ENCODE results near the gene S100A4. TPM values are rescaled to one million over a fixed set of nuclear protein-coding genes. Genes with fewer than 3 reads are reported as not detected.

S100A4 gene
- polyA plus RNA-seq, 1 donor from 2014 or later: not detected

DNA sequence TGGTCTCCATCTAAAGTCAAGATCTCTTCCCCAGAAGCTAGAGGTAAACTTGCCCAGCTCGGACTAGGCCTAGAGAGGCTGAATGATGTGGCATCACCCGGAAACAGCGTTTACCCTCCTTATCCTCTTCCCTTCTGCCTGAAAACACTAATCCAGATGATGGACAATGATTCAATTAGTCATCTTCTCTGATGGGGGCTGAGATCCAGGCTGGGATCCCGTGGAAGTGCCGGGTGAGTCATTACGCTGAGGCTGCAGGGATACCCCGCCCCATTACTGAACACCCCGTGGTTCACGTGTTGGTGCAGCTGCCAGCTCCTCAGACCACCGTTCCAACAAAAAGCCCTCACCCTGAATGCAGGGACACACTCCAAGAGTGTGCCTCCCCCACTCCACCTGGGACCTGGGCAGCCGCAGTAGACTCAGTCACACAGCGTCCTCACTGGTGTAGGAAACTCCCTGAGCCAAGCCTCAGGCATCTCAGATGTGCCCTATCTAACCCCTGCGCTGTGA is 11.9 kb downstream of the S100A4 start:
- Histone ChIP-seq H3K9me3 (ENCODE audit: low read length) (no peaks in the 10 kb centered on the region), H3F3A (ENCODE audit: insufficient read depth, low read length, poor library complexity, severe bottlenecking) (no peaks in the 10 kb centered on the region), H3K9ac (ENCODE audit: low read length) (no peak overlapping the region), H3K36me3 (ENCODE audit: insufficient read depth, low read length) (no peaks in the 10 kb centered on the region), H3K27me3 (ENCODE audit: insufficient read depth, low read depth, low read length) (peaks cover 5% of the 10 kb centered on the region), H4K20me1 (ENCODE audit: insufficient read depth) (no peaks in the 10 kb centered on the region), H3K27ac (ENCODE audit: low read length) (no peak overlapping the region), H3K79me2 (replicated peaks; ENCODE audit: insufficient read depth, low read length) (no peaks in the 10 kb centered on the region), H3K9me2 (ENCODE audit: insufficient read depth, low read length) (no peaks in the 10 kb centered on the region), H3K4me2 (ENCODE audit: low read length) (no peak overlapping the region), H2AFZ (ENCODE audit: low read depth, low read length) (no peak overlapping the region), H3K4me3 (ENCODE audit: low read length) (no peak overlapping the region)
- TF ChIP-seq EP300 (conservative IDR thresholded peaks at IDR 0.05; ENCODE audit: poor library complexity, severe bottlenecking) (no peak), RAD21 (conservative IDR thresholded peaks at IDR 0.05) (no peak), POLR2AphosphoS5 (IDR thresholded peaks at IDR 0.05) (no peak), TAF1 (IDR thresholded peaks at IDR 0.05; ENCODE audit: low read depth) (no peak), SMC3 (conservative IDR thresholded peaks at IDR 0.05; ENCODE audit: poor library complexity) (no peak), EZH2 (IDR thresholded peaks at IDR 0.05; ENCODE audit: borderline replicate concordance, insufficient read depth, low read length, poor library complexity, severe bottlenecking) (no peak), MXI1 (conservative IDR thresholded peaks at IDR 0.05; ENCODE audit: poor library complexity, severe bottlenecking) (no peak)
- TF ChIP-seq, protein P1, sequence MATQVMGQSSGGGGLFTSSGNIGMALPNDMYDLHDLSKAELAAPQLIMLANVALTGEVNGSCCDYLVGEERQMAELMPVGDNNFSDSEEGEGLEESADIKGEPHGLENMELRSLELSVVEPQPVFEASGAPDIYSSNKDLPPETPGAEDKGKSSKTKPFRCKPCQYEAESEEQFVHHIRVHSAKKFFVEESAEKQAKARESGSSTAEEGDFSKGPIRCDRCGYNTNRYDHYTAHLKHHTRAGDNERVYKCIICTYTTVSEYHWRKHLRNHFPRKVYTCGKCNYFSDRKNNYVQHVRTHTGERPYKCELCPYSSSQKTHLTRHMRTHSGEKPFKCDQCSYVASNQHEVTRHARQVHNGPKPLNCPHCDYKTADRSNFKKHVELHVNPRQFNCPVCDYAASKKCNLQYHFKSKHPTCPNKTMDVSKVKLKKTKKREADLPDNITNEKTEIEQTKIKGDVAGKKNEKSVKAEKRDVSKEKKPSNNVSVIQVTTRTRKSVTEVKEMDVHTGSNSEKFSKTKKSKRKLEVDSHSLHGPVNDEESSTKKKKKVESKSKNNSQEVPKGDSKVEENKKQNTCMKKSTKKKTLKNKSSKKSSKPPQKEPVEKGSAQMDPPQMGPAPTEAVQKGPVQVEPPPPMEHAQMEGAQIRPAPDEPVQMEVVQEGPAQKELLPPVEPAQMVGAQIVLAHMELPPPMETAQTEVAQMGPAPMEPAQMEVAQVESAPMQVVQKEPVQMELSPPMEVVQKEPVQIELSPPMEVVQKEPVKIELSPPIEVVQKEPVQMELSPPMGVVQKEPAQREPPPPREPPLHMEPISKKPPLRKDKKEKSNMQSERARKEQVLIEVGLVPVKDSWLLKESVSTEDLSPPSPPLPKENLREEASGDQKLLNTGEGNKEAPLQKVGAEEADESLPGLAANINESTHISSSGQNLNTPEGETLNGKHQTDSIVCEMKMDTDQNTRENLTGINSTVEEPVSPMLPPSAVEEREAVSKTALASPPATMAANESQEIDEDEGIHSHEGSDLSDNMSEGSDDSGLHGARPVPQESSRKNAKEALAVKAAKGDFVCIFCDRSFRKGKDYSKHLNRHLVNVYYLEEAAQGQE (IDR thresholded peaks at IDR 0.05; ENCODE audit: borderline replicate concordance): no peak
- TF ChIP-seq, protein P2, sequence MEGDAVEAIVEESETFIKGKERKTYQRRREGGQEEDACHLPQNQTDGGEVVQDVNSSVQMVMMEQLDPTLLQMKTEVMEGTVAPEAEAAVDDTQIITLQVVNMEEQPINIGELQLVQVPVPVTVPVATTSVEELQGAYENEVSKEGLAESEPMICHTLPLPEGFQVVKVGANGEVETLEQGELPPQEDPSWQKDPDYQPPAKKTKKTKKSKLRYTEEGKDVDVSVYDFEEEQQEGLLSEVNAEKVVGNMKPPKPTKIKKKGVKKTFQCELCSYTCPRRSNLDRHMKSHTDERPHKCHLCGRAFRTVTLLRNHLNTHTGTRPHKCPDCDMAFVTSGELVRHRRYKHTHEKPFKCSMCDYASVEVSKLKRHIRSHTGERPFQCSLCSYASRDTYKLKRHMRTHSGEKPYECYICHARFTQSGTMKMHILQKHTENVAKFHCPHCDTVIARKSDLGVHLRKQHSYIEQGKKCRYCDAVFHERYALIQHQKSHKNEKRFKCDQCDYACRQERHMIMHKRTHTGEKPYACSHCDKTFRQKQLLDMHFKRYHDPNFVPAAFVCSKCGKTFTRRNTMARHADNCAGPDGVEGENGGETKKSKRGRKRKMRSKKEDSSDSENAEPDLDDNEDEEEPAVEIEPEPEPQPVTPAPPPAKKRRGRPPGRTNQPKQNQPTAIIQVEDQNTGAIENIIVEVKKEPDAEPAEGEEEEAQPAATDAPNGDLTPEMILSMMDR (IDR thresholded peaks at IDR 0.05; ENCODE audit: poor library complexity, severe bottlenecking): no peak

DNA sequence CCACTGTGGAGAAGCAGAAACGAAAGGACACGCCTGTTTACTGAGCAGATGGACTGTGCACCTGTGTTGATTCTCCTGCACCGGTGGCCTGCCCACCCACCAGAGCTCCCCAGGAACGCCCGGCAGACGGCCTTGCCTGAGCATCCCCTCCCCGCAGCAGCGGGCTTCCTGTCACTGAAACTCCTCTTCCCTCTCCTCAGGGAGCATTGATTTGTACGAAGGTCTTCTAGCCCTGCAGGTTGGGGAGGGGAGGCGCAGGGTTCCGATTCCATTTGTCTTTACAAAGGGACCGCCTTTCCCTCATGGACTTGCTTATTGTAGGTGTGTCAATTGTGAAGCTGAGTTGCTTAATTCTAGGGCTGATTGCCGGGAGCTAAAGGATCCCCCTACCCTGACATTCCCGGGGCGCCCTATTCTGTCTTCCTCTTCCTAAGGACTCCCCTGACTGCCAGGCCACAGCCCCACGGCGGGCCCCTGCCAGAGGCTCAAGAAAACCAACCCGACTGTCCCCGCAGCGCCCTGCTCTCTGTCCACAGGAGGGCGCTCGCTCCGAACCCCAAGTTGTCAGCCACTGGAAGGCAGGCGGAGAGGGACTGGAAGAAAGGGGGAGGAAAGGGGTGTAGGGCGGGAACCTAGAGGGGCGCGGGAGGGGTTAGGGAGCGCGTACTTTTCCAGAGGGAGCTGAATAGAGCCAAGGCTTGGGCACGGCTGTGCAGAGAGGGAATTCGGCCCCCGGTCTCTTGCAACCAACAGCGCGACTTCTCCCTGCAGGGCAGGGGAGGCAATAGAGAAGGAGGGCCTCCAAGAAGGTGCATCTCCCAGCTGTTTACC is 12.6 kb downstream of the S100A4 start:
- no peak overlapping the region for H3K4me3 ChIP-seq (ENCODE audit: low read length)
- H3K9me2 ChIP-seq (ENCODE audit: insufficient read depth, low read length): no peaks in the 10 kb centered on the region
- no peaks in the 10 kb centered on the region for H3K9me3 ChIP-seq (ENCODE audit: low read length)
- H3K27ac ChIP-seq (ENCODE audit: low read length): no peak overlapping the region
- H3F3A ChIP-seq (ENCODE audit: insufficient read depth, low read length, poor library complexity, severe bottlenecking): no peaks in the 10 kb centered on the region
- no peaks in the 10 kb centered on the region for H3K79me2 ChIP-seq (replicated peaks; ENCODE audit: insufficient read depth, low read length)
- H3K4me2 ChIP-seq (ENCODE audit: low read length): no peak overlapping the region
- H3K36me3 ChIP-seq (ENCODE audit: insufficient read depth, low read length): no peaks in the 10 kb centered on the region
- H4K20me1 ChIP-seq (ENCODE audit: insufficient read depth): no peaks in the 10 kb centered on the region
- H3K27me3 ChIP-seq (ENCODE audit: insufficient read depth, low read depth, low read length): peaks cover 5% of the 10 kb centered on the region
- H2AFZ ChIP-seq (ENCODE audit: low read depth, low read length): no peak overlapping the region
- no peak overlapping the region for H3K9ac ChIP-seq (ENCODE audit: low read length)
- TF ChIP-seq, protein P2 (IDR thresholded peaks at IDR 0.05; ENCODE audit: poor library complexity, severe bottlenecking): peak; percentile 44
- TF ChIP-seq SMC3 (conservative IDR thresholded peaks at IDR 0.05; ENCODE audit: poor library complexity): peak; percentile 21
- TF ChIP-seq, protein P1 (IDR thresholded peaks at IDR 0.05; ENCODE audit: borderline replicate concordance): no peak
